Choroid plexus epithelial cell (primary cell): Measurements from ENCODE around the gene FNDC11.

Experiments
- DNase-seq: peaks from one replicate; pipeline ENCODE4 v3.0.0-alpha.2; 2010; ENCODE audit warnings: low read depth
- H3K4me3 ChIP-seq: 2 replicates; pipeline ENCODE4 v1.5.1; 2011; ENCODE audit warnings: low read depth, mild to moderate bottlenecking, control low read depth, low read length, moderate library complexity
- TF ChIP-seq, protein P1 (sequence below): conservative IDR thresholded peaks from 2 replicates; pipeline ENCODE4 v1.5.1; 2011; ENCODE audit warnings: low read depth, mild to moderate bottlenecking, control low read depth, inconsistent platforms, low read length, moderate library complexity

FNDC11 gene

DNA sequence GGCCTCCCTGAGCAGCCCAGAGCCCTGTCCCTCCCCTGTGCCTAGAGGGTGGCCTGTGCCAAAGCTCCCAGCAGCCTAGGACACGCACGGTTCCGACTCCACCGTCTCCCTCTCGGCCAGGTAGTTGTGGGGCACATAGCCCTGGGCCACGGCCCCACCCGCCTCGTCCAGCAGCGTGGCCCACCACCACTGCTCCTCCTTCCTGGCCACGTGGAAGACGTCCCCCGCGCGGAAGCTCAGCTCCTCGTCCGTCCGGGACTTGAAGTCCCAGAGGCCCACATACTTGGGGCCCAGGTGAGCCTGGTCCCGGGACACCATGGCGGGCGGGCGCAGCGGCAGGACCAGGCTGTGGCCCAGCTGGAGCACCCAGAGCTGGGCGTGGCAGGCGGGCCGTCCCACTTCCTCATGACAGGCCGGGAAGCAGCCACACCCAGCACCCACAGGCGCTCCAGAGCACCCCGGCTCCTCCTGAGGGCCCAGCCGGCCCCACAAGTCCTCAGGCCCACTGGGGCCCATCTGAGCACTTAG is 16.9 kb upstream of the FNDC11 start, which contains the start of gene PTK6:
TSS of gene PTK6 (minus strand) at position 380 of the 528 bp plus-strand sequence. CDS start at position 318, 62 bp downstream.
- DNase-seq = no peak
- H3K4me3 ChIP-seq = peak within 1 kb of the TSS; percentile 36

DNA sequence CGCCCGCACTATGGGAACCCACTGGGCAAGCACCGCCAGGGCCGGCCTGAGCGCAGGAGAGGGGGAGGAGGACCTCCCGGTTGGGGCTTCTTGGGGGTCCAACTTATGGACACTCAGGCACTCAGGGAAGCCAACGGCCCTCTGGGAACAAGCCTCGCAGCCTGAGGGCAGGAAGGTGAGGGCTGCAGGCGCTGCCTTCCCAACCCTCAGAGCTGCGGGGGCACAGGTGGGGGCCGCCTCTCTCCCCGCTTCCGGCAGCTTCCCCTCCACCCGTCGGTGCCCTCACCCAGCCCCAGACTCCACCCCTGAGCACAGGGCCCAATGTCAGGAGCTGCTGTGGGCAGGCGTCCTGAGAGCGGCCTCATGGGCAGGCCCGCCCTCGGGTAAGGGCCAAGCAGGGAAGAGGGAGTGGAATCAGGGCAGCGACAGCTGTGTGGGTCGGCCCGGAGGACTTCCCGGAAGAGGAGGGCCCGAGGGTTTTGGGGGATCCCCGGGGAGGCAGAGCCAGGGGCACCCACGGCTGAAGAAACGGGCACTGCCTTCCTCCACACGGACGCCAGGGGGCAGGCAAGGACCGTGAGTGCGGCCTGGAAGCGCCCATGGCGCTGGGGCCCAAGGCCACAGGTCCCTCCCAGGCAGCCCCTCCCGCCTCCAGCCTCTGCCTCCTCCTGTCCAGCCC is 16.3 kb upstream of the FNDC11 start:
- DNase-seq = peak; percentile 86
- TF ChIP-seq, protein P1, sequence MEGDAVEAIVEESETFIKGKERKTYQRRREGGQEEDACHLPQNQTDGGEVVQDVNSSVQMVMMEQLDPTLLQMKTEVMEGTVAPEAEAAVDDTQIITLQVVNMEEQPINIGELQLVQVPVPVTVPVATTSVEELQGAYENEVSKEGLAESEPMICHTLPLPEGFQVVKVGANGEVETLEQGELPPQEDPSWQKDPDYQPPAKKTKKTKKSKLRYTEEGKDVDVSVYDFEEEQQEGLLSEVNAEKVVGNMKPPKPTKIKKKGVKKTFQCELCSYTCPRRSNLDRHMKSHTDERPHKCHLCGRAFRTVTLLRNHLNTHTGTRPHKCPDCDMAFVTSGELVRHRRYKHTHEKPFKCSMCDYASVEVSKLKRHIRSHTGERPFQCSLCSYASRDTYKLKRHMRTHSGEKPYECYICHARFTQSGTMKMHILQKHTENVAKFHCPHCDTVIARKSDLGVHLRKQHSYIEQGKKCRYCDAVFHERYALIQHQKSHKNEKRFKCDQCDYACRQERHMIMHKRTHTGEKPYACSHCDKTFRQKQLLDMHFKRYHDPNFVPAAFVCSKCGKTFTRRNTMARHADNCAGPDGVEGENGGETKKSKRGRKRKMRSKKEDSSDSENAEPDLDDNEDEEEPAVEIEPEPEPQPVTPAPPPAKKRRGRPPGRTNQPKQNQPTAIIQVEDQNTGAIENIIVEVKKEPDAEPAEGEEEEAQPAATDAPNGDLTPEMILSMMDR = peak; percentile 89
- H3K4me3 ChIP-seq = peak overlapping the region; percentile 36

More for the DNA sequence above, 16.9 kb upstream of the FNDC11 start, which contains the start of gene PTK6:
- TF ChIP-seq, protein P1 = no peak

DNA sequence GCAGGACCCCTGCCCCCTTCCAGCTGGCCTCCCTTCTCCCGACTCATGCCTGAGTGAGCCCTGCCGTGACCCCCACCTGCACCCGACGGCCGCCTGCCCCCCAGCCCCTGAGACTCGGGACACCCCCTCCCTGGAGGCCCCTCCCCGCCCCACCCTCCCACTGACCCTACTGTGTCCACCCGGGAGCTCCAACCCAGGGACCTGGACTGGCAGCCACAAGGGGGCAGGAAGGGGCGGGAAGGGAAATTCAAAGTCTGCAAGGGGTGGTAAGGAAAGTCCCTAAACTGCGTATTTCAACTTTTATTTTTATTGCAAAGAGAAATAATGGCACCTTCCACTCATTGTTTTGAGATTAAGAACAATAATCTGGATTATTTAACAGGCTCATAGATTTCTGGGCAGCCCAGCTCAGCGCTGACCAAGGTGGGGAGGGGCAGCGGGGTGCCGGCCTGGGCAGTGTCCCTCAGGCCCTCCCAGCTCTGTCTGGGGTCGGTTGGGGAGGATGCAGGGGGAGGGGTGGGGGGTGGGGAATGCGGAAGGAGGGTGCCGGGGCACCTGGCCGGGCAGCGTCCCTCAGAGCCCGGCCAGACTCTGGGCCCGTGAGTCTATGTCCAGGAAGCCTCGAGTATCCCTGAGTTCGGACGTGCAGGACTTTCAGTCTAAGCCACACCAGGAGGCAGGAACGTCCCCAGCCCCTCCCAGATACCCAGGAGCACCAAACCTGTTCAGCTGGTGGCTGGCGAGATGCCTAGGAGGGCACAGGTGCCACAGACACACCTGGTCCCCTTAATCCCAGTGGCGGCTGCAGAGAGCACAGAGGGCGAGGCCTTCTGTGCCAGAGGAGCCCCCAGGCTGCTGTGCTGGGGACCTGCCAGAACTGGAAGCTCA is 15.5 kb upstream of the FNDC11 start:
- peak; percentile 27 for DNase-seq
- TF ChIP-seq, protein P1 = no peak
- H3K4me3 ChIP-seq = peak overlapping the region; percentile 36

- no peak for DNase-seq
- TF ChIP-seq, protein P1 = no peak
- H3K4me3 ChIP-seq = no peak overlapping the region
Measured at GRCh38 chr20:63539092-63539430, 14.9 kb upstream of the FNDC11 start.

- TF ChIP-seq, protein P1 = no peak
- no peak for DNase-seq
- H3K4me3 ChIP-seq = no peak overlapping the region
Measured at GRCh38 chr20:63539441-63540370, 14.3 kb upstream of the FNDC11 start.

DNA sequence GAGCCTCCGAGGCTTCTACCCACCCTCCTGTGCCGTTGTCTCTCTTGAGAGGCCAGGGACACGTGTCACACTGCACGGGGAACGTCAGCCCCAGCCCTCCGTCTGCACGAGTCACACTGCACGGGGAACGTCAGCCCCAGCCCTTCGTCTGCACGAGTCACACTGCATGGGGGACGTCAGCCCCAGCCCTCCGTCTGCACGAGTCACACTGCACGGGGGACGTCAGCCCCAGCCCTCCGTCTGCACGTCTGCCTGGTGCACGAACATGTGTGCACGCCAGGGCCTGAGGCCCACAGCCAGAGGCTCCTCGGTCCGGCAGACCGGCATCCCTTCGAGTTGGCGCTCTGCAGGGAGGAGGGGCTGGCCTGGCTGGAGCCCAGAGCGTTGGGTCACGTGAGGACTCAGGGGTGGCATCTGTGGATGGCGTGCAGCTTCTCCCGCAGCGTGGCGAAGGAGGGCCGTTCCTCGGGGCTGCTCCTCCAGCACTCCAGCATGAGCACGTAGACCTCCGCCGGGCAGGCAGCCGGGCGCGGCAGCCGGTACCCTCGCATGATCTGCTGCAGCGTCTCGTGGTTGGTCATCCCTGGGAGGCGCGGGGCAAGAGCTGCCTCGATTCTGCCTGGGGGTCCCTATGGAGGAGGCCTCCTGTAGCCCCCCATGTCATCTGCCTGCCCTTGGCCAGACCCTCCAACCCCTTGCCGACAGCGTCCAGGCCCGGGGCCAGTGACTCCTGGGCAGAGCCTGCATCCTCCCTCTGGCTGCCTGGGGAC is 13.4 kb upstream of the FNDC11 start:
- DNase-seq = no peak
- TF ChIP-seq, protein P1 = no peak
- H3K4me3 ChIP-seq = no peak overlapping the region
